Smooth muscle cell (in vitro differentiated cells): ENCODE results near the gene ZSWIM6. TPM values are rescaled to one million over a fixed set of nuclear protein-coding genes. Genes with fewer than 3 reads are reported as not detected.

Experiments
- DNase-seq: peaks from one replicate; lab custom pipeline; 2025; ENCODE audit not compliant: unreplicated experiment; lab: John Stamatoyannopoulos, UW
- H2AFZ ChIP-seq: fragments of 200-600 bp; sonication (generic); 2 replicates; pipeline ENCODE4 v1.6.0; 2016; ENCODE audit warnings: antibody characterized with exemption, low read depth, mild to moderate bottlenecking
- H3F3A ChIP-seq: fragments of 200-600 bp; sonication (generic); 2 replicates; pipeline ENCODE4 v1.6.0; 2017; ENCODE audit warnings: antibody characterized with exemption, low read depth
- H3K27ac ChIP-seq: fragments of 200-600 bp; sonication (generic); 2 replicates; pipeline ENCODE4 v1.5.1; 2016; ENCODE audit warnings: low read depth, mild to moderate bottlenecking
- H3K27me3 ChIP-seq: fragments of 200-600 bp; sonication (generic); 2 replicates; pipeline ENCODE4 v1.6.1; 2016; ENCODE audit warnings: low read depth, mild to moderate bottlenecking
- H3K36me3 ChIP-seq: fragments of 200-600 bp; sonication (generic); 2 replicates; pipeline ENCODE4 v1.5.1; 2016; ENCODE audit warnings: low read depth
- H3K4me1 ChIP-seq: fragments of 200-600 bp; sonication (generic); 2 replicates; pipeline ENCODE4 v1.5.1; 2016; ENCODE audit warnings: low read depth
- H3K4me2 ChIP-seq: fragments of 200-600 bp; sonication (generic); 2 replicates; pipeline ENCODE4 v1.6.0; 2016; ENCODE audit warnings: mild to moderate bottlenecking
- H3K4me3 ChIP-seq: fragments of 200-600 bp; sonication (generic); 2 replicates; pipeline ENCODE4 v1.5.1; 2016; ENCODE audit warnings: mild to moderate bottlenecking
- H3K79me2 ChIP-seq: fragments of 200-600 bp; sonication (generic); 2 replicates; pipeline ENCODE4 v1.6.0; 2016; ENCODE audit warnings: low read depth, mild to moderate bottlenecking
- H3K9ac ChIP-seq: fragments of 200-600 bp; sonication (generic); 2 replicates; pipeline ENCODE4 v1.6.0; 2016; ENCODE audit warnings: low read depth
- H3K9me3 ChIP-seq: fragments of 200-600 bp; sonication (generic); replicated peaks from 2 replicates; pipeline ENCODE4 v1.5.1; 2016; ENCODE audit warnings: low read depth
- H4K20me1 ChIP-seq: fragments of 200-600 bp; sonication (generic); 2 replicates; pipeline ENCODE4 v1.6.0; 2016; ENCODE audit warnings: low read depth
- CTCF ChIP-seq: fragments of 200-600 bp; sonication (generic); IDR thresholded peaks from 2 replicates; pipeline ENCODE4 v1.5.1; 2017; ENCODE audit warnings: borderline replicate concordance, mild to moderate bottlenecking, antibody characterized with exemption; ENCODE audit not compliant: insufficient read depth, poor library complexity, severe bottlenecking
- WGBS: methylation state at CpG from one replicate; pipeline ENCODE4 v1.1.7; 2016; ENCODE audit warnings: low lambda C conversion rate; 5-methylcytosine and 5-hydroxymethylcytosine counted together
- polyA plus RNA-seq: library from polyadenylated mRNA; unstranded; fragments of >200 nt; fragmentation: Nextera tagmentation; extraction: Ambion mirVana; gene quantifications from 2 replicates; pipeline ENCODE4 v1.2.1, GENCODE V29; 2016
- total RNA-seq: library from RNA; depleted of rRNA; stranded (reverse); fragments of >200 nt; gene quantifications from 2 replicates; pipeline ENCODE4 v1.2.3, GENCODE V29; 2014

The ZSWIM6 gene
- total and polyA plus RNA-seq, 2 experiments from 2014 or later = 9.1 to 25.5 TPM

DNA sequence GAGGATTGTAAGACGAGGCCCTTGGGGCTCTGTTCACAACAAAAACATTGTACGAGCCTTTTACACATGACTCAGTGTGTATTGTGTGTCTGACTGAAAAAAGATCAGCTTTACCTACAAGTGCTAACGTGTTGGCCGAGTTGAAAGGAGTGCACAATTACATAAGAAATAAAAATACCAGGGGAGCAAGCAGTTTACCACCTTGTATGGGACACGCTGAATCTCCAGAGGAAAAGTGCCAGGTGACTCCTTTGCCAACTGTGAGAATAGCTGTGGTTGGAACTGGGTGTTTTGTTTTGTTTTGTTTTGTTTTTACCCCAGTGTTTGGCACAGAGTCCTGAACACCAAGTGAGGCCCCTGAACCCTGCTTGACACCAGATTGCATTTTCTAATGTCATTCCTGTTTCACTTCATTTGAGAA, 32.8 kb upstream of the ZSWIM6 start:
- Histone ChIP-seq H3K27ac (no peak overlapping the region), H4K20me1 (no peaks in the 10 kb centered on the region), H3K4me1 (peaks cover 25% of the 10 kb centered on the region), H3K36me3 (no peaks in the 10 kb centered on the region), H2AFZ (no peak overlapping the region), H3K79me2 (no peaks in the 10 kb centered on the region), H3K9ac (no peak overlapping the region), H3K4me3 (no peak overlapping the region), H3F3A (peaks cover 3% of the 10 kb centered on the region), H3K27me3 (no peaks in the 10 kb centered on the region), H3K4me2 (no peak overlapping the region), H3K9me3 (no peaks in the 10 kb centered on the region)
- WGBS = 76% methylated on average over 5 of the region's 5 CpGs
- TF ChIP-seq CTCF = no peak
- DNase-seq = no peak

DNA sequence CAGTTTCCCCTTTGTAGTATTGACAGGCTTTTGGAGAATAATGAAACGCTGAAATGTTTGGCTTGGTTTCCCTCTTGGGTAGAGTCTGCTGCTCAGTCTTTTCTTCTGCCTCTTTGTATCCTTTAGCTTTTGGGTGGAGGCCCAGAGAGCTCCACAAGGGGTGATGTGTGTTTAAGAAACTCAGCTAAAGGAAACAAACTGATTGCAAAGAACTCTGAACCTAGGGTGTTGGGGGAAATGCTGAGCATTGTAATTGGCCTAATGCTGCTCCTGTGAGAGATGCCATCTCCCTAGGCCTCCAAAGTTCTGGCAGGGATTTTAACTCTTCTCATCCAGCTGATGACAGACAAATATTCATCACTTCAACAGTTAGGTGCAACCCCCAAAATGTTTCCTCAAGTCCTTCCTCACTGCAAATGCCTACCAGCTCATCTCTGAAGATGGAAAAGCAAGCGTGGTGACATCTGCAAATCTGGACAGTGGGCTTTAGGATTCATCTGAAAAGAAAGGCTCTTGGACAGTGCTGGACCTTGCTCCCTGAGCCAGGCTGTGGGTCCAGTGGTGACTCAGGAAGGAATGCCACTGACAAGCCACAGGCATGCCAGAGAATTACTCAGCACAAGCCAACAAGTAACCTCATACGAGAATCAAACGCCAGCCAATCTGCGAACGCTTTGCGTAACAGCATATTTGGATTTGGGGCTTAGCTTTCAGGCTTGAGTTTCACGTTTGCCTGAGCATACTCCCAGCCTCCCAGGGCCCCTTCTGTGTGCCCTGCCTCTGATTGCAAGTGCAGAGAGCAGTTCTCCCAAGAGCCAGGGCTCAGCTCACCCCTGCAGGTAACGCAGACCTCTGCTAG, 30.5 kb upstream of the ZSWIM6 start:
- H3K79me2 ChIP-seq = no peaks in the 10 kb centered on the region
- peaks cover 9% of the 10 kb centered on the region for H3F3A ChIP-seq
- no peaks in the 10 kb centered on the region for H3K9me3 ChIP-seq
- DNase-seq = peak; percentile 33
- H3K9ac ChIP-seq = peak overlapping the region; percentile 72
- H3K27me3 ChIP-seq = no peaks in the 10 kb centered on the region
- peaks cover 31% of the 10 kb centered on the region for H3K4me1 ChIP-seq
- H3K36me3 ChIP-seq = no peaks in the 10 kb centered on the region
- peak overlapping the region; percentile 46 for H2AFZ ChIP-seq
- peak overlapping the region; percentile 73 for H3K4me2 ChIP-seq
- no peak for TF ChIP-seq CTCF
- H3K4me3 ChIP-seq = no peak overlapping the region
- WGBS = 21% methylated on average over 9 of the region's 9 CpGs
- peak overlapping the region; percentile 89 for H3K27ac ChIP-seq
- H4K20me1 ChIP-seq = no peaks in the 10 kb centered on the region

GRCh38 chr5:61302200-61302563, 29.9 kb upstream of the ZSWIM6 start:
- no peaks in the 10 kb centered on the region for H3K9me3 ChIP-seq
- no peak overlapping the region for H3K4me3 ChIP-seq
- no peak overlapping the region for H2AFZ ChIP-seq
- no peaks in the 10 kb centered on the region for H3K27me3 ChIP-seq
- H3K36me3 ChIP-seq = no peaks in the 10 kb centered on the region
- 66% methylated on average over 4 of the region's 4 CpGs for WGBS
- H3K4me2 ChIP-seq = peak overlapping the region; percentile 73
- H3K4me1 ChIP-seq = peaks cover 32% of the 10 kb centered on the region
- peak overlapping the region; percentile 89 for H3K27ac ChIP-seq
- H3K79me2 ChIP-seq = no peaks in the 10 kb centered on the region
- no peak for TF ChIP-seq CTCF
- H3F3A ChIP-seq = peaks cover 9% of the 10 kb centered on the region
- no peaks in the 10 kb centered on the region for H4K20me1 ChIP-seq
- no peak for DNase-seq
- peak overlapping the region; percentile 72 for H3K9ac ChIP-seq
